Lung (tissue), 12 donors: ENCODE data around the gene GRID1. TPM values are rescaled to one million over a fixed set of nuclear protein-coding genes. Genes with fewer than 3 reads are reported as not detected.
"Not testable (repeated sequence)": the region's sequence is repeated elsewhere in the genome, so short reads cannot be mapped to it uniquely, and the experiment has no call there.

ENCODE experiments used
- ATAC-seq: fragments of 200-7000 bp; cut with Tn5 transposase; one replicate; pipeline ENCODE4 v1.9.1; 2020; ENCODE audit warnings: moderate number of reproducible peaks; ENCODE audit not compliant: insufficient read depth, low FRiP score
- DNase-seq, 3 donors: peaks; one replicate each; pipeline ENCODE4 v3.0.0-alpha.2; 2013 to 2017
- H3K27ac ChIP-seq, 2 donors: one replicate each; pipeline ENCODE4 v1.5.1; 2013; ENCODE audit warnings: mild to moderate bottlenecking in 2 of 2, moderate library complexity in 2 of 2, control low read depth in 1 of 2, inconsistent platforms in 1 of 2, low read depth in 1 of 2, low read length in 1 of 2
- H3K27me3 ChIP-seq, 3 donors: one replicate each; pipeline ENCODE4 v1.5.1; 2013; ENCODE audit warnings: low read length in 2 of 3; ENCODE audit not compliant: control insufficient read depth in 3 of 3, insufficient read depth in 3 of 3
- H3K36me3 ChIP-seq, 4 donors: one replicate each; pipeline ENCODE4 v1.5.1; 2013; ENCODE audit warnings: low read length in 4 of 4, mild to moderate bottlenecking in 1 of 4, moderate library complexity in 1 of 4; ENCODE audit not compliant: control insufficient read depth in 4 of 4, insufficient read depth in 4 of 4
- H3K4me1 ChIP-seq, 5 donors: one replicate each; pipeline ENCODE4 v1.5.1; 2013; ENCODE audit warnings: low read length in 5 of 5, mild to moderate bottlenecking in 2 of 5, moderate library complexity in 1 of 5; ENCODE audit not compliant: control insufficient read depth in 5 of 5, insufficient read depth in 5 of 5
- H3K4me3 ChIP-seq: one replicate; pipeline ENCODE4 v1.5.1; 2013; ENCODE audit warnings: mild to moderate bottlenecking, control low read depth, moderate library complexity
- H3K9ac ChIP-seq, 2 donors: one replicate each; pipeline ENCODE4 v1.5.1; 2013; ENCODE audit warnings: low read length in 2 of 2, control low read depth in 1 of 2; ENCODE audit not compliant: insufficient read depth in 1 of 2
- H3K9me3 ChIP-seq, 4 donors: one replicate each; pipeline ENCODE4 v1.5.1; 2013; ENCODE audit warnings: low read length in 3 of 4, mild to moderate bottlenecking in 1 of 4, moderate library complexity in 1 of 4; ENCODE audit not compliant: control insufficient read depth in 4 of 4, insufficient read depth in 3 of 4
- WGBS, 2 donors: extraction: QIAGEN DNeasy Blood & Tissue Kit; methylation state at CpG; one replicate each; pipeline ENCODE4 v1.1.7; 2013; 5-methylcytosine and 5-hydroxymethylcytosine counted together
- polyA plus RNA-seq, 2 donors: library from polyadenylated mRNA; stranded (reverse); fragments of 200-250 nt; gene quantifications; one replicate each; pipeline ENCODE4 v1.2.1, GENCODE V29; 2013
- total RNA-seq, 2 donors: library from RNA; depleted of rRNA in 1 of 2; stranded (reverse); fragments of >200 nt in 1 of 2; gene quantifications; one replicate each; pipeline ENCODE4 v1.2.1, GENCODE V29; 2014 to 2021
- TF ChIP-seq, protein P1 (sequence below): IDR thresholded peaks from 2 replicates; pipeline ENCODE4 v1.5.1; 2012; ENCODE audit warnings: mild to moderate bottlenecking; ENCODE audit errors: control extremely low read depth, extremely low read depth
- donor health status: control.
- donor health status: control.
- donor health status: Bipolar disorder and iron deficiency.
- donor health status: healthy.
- donor health status: DM: yes; HTN: yes; CAD: no.

GRID1 gene
- total and polyA plus RNA-seq, 4 donors: 1.1 to 3.6 (median 2.2) TPM

GRCh38 chr10:86176850-86177536 lies 189.6 kb downstream of the GRID1 start:
- Histone ChIP-seq H3K36me3 (no peaks in the 10 kb centered on the region), H3K4me3 (no peak overlapping the region), H3K9ac (no peak overlapping the region), H3K27me3 (no peaks in the 10 kb centered on the region), H3K9me3 (no peaks in the 10 kb centered on the region), H3K27ac (no peak overlapping the region), H3K4me1 (no peaks in the 10 kb centered on the region)
- no peak for ATAC-seq
- TF ChIP-seq, protein P1, sequence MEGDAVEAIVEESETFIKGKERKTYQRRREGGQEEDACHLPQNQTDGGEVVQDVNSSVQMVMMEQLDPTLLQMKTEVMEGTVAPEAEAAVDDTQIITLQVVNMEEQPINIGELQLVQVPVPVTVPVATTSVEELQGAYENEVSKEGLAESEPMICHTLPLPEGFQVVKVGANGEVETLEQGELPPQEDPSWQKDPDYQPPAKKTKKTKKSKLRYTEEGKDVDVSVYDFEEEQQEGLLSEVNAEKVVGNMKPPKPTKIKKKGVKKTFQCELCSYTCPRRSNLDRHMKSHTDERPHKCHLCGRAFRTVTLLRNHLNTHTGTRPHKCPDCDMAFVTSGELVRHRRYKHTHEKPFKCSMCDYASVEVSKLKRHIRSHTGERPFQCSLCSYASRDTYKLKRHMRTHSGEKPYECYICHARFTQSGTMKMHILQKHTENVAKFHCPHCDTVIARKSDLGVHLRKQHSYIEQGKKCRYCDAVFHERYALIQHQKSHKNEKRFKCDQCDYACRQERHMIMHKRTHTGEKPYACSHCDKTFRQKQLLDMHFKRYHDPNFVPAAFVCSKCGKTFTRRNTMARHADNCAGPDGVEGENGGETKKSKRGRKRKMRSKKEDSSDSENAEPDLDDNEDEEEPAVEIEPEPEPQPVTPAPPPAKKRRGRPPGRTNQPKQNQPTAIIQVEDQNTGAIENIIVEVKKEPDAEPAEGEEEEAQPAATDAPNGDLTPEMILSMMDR: no peak
- no peak for DNase-seq
- WGBS, 2 donors: 79 to 81% methylated on average over 10 of the region's 10 CpGs

- H3K36me3 ChIP-seq, H3K27me3 ChIP-seq, H3K4me3 ChIP-seq: not testable (repeated sequence)
These were observed 191.1 kb downstream of the GRID1 start for GRCh38 chr10:86175476-86175875.

GRCh38 chr10:86172301-86172700 lies 194.3 kb downstream of the GRID1 start:
- H3K27me3 ChIP-seq: no peaks in the 10 kb centered on the region
- WGBS, 2 donors: 79 to 84% methylated on average over 3 of the region's 3 CpGs
- TF ChIP-seq, protein P1: no peak
- DNase-seq (no peak), ATAC-seq (no peak)
- no peaks in the 10 kb centered on the region for H3K36me3 ChIP-seq
- no peak overlapping the region for H3K27ac ChIP-seq
- H3K9me3 ChIP-seq: peaks cover 0 to 2% (median 0%) of the 10 kb centered on the region in 4 donors
- no peak overlapping the region for H3K9ac ChIP-seq
- no peak overlapping the region for H3K4me3 ChIP-seq
- H3K4me1 ChIP-seq: no peaks in the 10 kb centered on the region

More at GRCh38 chr10:86175476-86175875, 191.1 kb downstream of the GRID1 start:
- H3K27ac ChIP-seq, H3K9ac ChIP-seq, ATAC-seq, H3K4me1 ChIP-seq, DNase-seq, H3K9me3 ChIP-seq: not testable (repeated sequence)
- WGBS, 2 donors: 91 to 92% methylated on average over 10 of the region's 10 CpGs

- peaks cover 0 to 2% (median 0%) of the 10 kb centered on the region in 4 donors for H3K9me3 ChIP-seq
- no peaks in the 10 kb centered on the region for H3K4me1 ChIP-seq
- no peak overlapping the region for H3K27ac ChIP-seq
- DNase-seq (no peak), ATAC-seq (no peak)
- TF ChIP-seq, protein P1: no peak
- no peaks in the 10 kb centered on the region for H3K36me3 ChIP-seq
- H3K4me3 ChIP-seq: no peak overlapping the region
- WGBS, 2 donors: 53 to 65% methylated on average over 15 of the region's 15 CpGs
- H3K9ac ChIP-seq: no peak overlapping the region
- H3K27me3 ChIP-seq: no peaks in the 10 kb centered on the region
These were observed 196.1 kb downstream of the GRID1 start for GRCh38 chr10:86170255-86171108.
